ENCODE results near the gene PYCARD.
A peak's percentile ranks its signal among the peaks of the same experiment; 100 is the strongest.
"Not testable (repeated sequence)": the region's sequence is repeated elsewhere in the genome, so short reads cannot be mapped to it uniquely, and the experiment has no call there.

Gene PYCARD

GRCh38 chr16:31189412-31189778 lies 13.2 kb downstream of the PYCARD start:
- no peak for DNase-seq

GRCh38 chr16:31188450-31189411 lies 13.8 kb downstream of the PYCARD start:
- no peak for DNase-seq

GRCh38 chr16:31187808-31188189 lies 14.8 kb downstream of the PYCARD start:
- no peak for DNase-seq

GRCh38 chr16:31186930-31187807 lies 15.4 kb downstream of the PYCARD start:
- no peak for DNase-seq

- no peak for DNase-seq
These were observed 16.4 kb downstream of the PYCARD start for GRCh38 chr16:31186176-31186575.

- no peak for DNase-seq
These were observed 17.2 kb downstream of the PYCARD start for GRCh38 chr16:31185339-31185738.

- DNase-seq: no peak
These were observed 17.7 kb downstream of the PYCARD start for GRCh38 chr16:31184888-31185287.

GRCh38 chr16:31183432-31184428 lies 18.8 kb downstream of the PYCARD start:
- no peak for DNase-seq

- DNase-seq: no peak
These were observed 20.2 kb downstream of the PYCARD start for GRCh38 chr16:31182391-31182790.

- peak in 1 of 2 donors; percentile 14 for DNase-seq
These were observed 21.3 kb downstream of the PYCARD start for GRCh38 chr16:31181102-31181830.

- peak; percentile 91 to 93 for DNase-seq
These were observed 22.7 kb downstream of the PYCARD start, which contains the start of gene FUS for GRCh38 chr16:31179747-31180459. Gene FUS (plus strand): TSS chr16:31180139. CDS start chr16:31180215, 76 bp downstream.

- DNase-seq: no peak
These were observed 23.3 kb downstream of the PYCARD start for GRCh38 chr16:31179219-31179746.

GRCh38 chr16:31177136-31177535 lies 25.4 kb downstream of the PYCARD start:
- peak; percentile 38 to 64 for DNase-seq

GRCh38 chr16:31170048-31170447 lies 32.5 kb downstream of the PYCARD start:
- not testable (repeated sequence) for DNase-seq

- no peak for DNase-seq
These were observed 33.7 kb downstream of the PYCARD start for GRCh38 chr16:31168848-31169247.

GRCh38 chr16:31167315-31167714 lies 35.2 kb downstream of the PYCARD start:
- DNase-seq: no peak

- peak in 1 of 2 donors; percentile 55 for DNase-seq
These were observed 45.4 kb downstream of the PYCARD start for GRCh38 chr16:31157136-31157535.

Data from CD4-positive, alpha-beta T cell treated with Interleukin-4 for 1 hour (primary cell).